IPS-18c (cell line): ENCODE measurements around the gene PYDC1.
"Not testable (repeated sequence)": the region's sequence is repeated elsewhere in the genome, so short reads cannot be mapped to it uniquely, and the experiment has no call there.

Experiments
- H3K4me3 ChIP-seq: 2 replicates; pipeline ENCODE4 v1.7.0; 2013; ENCODE audit warnings: low read depth, mild to moderate bottlenecking, low read length, moderate library complexity; ENCODE audit not compliant: insufficient read depth
- H3K9me3 ChIP-seq: one replicate; pipeline ENCODE4 v1.6.1; 2013; ENCODE audit warnings: mild to moderate bottlenecking, low read length, moderate library complexity; ENCODE audit not compliant: control insufficient read depth, insufficient read depth

PYDC1 gene

DNA sequence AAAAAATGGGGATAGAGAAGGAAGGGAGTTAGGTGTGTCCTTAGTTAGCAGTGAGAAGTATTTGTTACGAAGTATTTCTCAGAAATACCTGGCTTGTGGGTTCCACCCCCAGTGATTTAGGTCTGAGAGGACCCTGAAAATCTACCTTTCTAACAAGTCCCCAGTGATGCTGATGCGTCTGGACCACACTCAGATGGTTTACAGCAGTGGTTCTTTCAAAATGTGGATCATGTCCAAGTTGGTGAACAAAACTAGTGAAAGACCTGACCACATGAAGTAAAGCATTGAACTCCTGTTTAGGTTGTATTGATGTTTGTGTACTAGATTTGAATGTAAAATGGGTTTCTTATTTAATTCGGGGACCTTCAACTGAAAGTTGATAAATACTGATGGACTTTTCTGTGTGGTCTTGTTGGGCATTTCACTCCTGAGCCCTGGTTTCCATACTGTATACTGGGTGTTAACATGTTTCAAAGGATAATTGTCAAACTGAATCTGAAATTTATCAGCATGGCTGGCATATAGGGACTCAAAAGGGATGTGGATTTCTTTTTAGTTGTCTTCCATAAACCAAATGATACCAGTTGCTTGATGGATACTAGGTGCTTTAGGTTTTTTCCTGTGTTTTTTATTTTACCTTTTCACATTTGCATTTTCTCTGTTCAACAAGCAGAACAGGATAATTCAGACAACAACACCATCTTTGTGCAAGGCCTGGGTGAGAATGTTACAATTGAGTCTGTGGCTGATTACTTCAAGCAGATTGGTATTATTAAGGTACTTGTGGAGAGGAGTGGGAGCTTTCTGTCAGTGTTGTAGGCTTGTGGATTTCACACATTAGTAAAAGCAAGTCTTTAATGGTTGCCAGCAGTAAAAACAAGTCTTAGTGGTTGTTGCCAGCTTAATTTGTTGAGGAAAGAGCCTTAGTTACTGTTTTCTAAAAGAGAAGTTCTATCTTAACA is 28.2 kb downstream of the PYDC1 start:
- Histone ChIP-seq H3K9me3 (no peaks in the 10 kb centered on the region), H3K4me3 (no peak overlapping the region)

DNA sequence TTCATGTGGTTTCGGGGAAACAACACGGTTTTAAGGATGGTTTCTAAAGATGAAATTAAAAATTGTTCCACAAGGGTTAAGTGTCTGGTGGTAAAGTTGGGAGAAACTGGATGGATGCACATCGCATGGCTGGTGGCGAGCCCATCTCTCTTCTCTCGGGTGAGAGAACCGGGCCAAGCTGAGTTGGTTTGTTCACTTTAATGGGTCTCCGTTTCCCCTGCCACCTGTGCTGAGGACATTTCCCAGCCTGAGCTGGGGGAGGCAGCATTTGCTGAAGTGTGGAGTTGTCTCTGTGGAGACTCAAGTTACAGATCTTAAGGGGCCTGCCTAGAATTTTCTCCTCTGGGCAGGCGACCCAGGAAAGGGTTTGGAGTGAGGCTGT is 29.1 kb downstream of the PYDC1 start:
- H3K9me3 ChIP-seq, result no peaks in the 10 kb centered on the region
- H3K4me3 ChIP-seq, result no peak overlapping the region

DNA sequence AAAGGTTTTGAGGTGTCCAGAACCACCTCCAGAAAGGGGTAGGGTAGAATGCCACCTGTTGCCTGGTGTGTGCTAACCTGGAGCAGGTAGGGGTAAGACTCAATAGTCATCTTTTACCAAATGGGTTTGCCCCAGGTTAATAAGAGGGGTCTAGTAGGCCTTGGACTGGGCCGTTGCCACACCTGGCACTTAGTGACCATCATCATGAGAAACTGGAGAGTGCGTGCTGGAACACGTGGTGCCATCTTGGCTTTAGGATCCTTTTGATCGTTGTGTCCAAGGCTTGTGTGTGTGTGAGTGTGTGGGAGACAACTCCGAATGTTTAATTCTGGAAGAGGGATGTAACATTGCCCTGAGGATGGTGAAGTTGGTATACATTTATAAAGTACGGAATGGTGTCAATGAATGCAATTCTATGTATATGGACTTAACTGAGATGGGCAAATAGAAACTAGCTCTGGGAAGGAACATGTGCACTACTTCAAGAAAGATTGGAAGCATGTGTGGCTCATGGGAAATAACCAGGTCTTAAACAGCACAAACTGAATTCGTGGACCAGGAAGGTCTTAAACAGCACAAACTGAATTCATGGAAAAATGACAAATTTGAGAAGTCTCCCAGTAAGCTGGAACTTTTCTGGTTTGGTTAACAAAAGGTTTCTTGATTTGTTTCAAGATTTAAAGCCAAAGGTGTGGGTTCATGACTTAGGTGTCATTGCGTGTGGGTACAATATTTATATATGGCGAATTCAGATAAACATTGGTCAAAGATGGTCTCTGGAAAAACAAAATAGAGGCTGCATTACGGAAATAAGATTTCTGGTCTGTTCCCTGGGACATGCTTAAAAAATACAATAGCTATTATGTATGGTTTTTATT is 29.8 kb downstream of the PYDC1 start:
- Histone ChIP-seq H3K9me3 (no peaks in the 10 kb centered on the region), H3K4me3 (no peak overlapping the region)

DNA sequence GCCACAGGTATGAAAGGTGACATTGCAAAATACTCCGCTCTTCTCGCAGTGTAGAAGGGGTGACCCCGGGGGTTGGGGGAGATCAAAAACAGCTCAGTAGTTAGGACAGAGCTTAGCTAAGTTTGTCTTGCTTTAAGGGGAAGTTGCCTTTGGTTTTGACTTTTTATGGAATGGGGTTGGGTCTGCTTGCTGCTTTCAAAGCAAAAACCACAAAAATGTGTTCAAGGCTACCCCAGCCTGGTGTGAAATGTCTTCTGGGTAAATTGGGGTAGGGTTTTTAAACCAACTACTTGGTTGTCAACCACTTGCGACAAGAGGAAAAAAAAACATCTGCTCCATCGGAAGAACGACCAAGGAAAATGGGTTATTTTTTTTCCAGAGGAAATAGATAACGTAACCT is 30.8 kb downstream of the PYDC1 start:
- Histone ChIP-seq H3K4me3 (no peak overlapping the region), H3K9me3 (no peaks in the 10 kb centered on the region)

DNA sequence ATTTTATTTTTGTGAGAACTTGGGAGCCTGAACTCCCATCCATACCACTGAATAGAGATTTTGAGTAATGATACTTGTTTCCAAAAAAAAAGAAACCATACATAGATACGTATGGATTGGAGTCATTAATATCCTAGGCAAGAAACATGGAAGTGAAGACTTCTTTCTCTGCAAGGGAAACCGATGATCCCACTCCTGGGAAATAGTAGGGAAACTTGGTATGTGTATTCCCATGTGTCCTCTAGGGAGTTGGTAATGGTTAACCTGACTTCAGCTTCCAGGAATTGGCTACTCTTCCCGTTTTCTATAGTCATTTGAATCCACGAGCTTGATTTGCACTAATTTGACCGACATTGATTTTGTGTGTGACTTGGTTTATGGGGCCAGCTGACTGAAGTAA is 31.6 kb downstream of the PYDC1 start:
- Histone ChIP-seq H3K9me3 (no peaks in the 10 kb centered on the region), H3K4me3 (no peak overlapping the region)

DNA sequence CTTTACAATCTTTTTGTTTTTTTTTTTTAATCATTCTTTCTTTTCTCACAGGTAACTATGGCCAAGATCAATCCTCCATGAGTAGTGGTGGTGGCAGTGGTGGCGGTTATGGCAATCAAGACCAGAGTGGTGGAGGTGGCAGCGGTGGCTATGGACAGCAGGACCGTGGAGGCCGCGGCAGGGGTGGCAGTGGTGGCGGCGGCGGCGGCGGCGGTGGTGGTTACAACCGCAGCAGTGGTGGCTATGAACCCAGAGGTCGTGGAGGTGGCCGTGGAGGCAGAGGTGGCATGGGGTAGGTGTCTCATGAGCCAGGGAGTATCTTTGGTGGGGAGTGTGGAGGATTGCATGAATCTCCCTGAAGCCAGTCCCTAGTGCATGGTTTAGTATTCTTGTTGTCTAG is 32.0 kb downstream of the PYDC1 start:
- Histone ChIP-seq H3K9me3 (no peaks in the 10 kb centered on the region), H3K4me3 (no peak overlapping the region)

DNA sequence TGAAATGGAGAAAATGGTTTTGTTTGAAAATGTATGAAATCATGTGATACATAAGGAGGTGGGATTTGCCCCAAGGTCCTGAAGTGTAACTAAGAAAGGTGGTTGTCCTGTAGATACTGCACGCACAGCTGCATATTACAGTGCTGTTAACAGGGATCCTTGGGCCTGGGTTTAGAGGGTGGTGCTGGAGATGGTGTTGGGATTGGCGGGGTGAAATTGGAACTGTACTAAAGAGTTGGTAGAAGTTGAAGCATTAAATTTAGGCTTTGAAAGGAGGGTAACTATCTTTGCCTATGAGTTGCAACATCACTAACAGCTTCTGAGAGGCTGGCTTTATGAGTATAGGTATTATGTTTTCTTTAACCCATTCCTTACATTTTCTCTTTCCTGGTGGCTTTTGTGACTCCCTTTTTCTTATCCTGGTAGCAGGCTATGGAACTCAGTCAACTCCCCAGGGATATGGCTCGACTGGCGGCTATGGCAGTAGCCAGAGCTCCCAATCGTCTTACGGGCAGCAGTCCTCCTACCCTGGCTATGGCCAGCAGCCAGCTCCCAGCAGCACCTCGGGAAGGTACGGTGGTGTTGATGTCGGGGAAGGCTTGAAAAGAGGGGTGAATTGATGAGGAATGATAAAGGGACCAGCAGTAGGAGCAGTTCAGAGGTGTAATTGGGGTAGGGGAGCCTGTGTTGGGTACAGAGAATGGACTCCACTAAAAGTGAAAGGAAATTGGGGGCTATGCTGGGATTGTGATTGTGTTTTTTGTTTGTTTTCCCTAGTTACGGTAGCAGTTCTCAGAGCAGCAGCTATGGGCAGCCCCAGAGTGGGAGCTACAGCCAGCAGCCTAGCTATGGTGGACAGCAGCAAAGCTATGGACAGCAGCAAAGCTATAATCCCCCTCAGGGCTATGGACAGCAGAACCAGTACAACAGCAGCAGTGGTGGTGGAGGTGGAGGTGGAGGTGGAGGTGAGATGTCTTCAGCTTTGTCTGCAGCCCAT is 33.2 kb downstream of the PYDC1 start:
- H3K9me3 ChIP-seq, result no peaks in the 10 kb centered on the region
- H3K4me3 ChIP-seq, result no peak overlapping the region

DNA sequence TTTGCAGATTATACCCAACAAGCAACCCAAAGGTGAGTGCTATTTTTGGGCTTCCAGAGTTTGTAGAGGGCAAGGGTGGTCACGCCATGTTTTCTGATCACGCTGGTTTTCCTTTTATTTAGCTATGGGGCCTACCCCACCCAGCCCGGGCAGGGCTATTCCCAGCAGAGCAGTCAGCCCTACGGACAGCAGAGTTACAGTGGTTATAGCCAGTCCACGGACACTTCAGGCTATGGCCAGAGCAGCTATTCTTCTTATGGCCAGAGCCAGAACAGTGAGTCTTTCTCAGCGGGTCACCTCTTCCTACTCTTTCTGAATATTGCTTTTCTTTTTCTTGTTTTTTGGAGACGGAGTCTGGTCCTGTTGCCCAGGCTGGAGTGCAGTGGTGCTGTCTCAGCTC is 34.5 kb downstream of the PYDC1 start:
- H3K4me3 ChIP-seq, result peak overlapping the region; percentile 44
- no peaks in the 10 kb centered on the region for H3K9me3 ChIP-seq

DNA sequence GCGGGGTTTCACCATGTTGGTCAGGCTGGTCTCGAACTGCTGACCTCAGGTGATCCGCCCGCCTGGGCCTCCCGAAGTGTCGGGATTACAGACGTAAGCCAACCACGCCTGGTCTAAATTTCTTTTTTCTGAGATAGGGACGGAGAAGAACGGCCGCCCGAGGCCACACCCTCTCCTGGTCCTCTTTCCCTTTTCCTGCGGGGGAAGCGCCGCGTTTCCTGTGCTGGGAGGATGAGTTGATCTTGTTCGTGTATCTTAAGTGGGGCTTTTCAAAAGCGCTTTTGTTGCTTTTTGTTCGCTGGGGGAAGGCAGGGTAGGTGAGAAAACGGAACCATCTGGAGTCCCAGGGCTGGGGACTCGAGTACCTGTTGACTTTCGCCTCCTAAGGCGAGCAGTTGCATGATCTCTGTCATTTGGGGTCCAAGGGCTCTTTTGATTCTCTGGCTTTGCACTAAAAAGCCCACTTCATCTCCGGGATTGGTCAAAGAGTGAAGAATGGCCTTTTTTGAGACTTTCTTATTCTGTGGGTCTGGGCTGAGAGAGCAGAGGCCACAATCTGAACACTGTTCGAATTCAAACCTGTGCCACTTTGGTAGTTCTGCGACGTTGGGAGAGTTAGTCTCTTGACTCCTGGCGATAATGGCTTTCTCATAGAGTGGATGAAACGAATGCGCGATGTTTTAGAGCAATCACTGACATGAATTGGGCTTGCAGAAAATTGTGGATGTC is 35.7 kb downstream of the PYDC1 start:
- Histone ChIP-seq H3K9me3 (no peaks in the 10 kb centered on the region), H3K4me3 (peak overlapping the region; percentile 98)

DNA sequence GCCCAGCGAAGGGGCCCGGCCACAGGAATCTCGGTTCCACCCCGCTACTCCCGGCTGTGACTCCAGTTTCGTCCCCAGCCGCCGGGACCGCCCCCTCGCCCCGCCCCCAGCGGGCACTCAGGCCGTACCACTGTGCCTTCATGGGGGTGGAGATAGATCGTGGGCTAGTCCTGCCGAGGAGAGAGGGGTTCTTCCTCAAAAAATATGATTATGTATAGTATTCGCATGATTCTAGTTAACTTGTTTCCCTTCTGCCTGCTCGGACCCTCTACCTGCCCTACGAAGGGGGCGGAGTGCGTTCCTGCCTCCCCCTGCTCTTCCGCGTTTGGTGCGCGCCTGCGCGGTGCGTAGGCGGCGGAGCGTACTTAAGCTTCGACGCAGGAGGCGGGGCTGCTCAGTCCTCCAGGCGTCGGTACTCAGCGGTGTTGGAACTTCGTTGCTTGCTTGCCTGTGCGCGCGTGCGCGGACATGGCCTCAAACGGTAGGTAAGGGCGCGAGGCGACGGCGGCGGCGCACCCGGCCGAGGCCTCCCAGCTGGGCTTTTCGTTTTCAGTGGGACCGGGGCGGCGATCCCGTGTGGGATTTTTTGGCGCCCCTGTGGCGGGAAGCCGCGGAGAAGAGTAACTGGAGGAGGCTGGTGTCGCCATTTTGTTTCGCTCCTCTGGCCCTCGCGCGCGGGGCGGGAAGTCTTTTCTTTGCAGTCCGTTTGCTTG is 37.0 kb downstream of the PYDC1 start, which contains the start of gene FUS:
Gene FUS, plus strand, starts transcription at position 393 of the 713 bp plus-strand sequence. Its CDS starts 76 bp downstream, at position 469.
- H3K4me3 ChIP-seq, result peak within 1 kb of the TSS; percentile 98

DNA sequence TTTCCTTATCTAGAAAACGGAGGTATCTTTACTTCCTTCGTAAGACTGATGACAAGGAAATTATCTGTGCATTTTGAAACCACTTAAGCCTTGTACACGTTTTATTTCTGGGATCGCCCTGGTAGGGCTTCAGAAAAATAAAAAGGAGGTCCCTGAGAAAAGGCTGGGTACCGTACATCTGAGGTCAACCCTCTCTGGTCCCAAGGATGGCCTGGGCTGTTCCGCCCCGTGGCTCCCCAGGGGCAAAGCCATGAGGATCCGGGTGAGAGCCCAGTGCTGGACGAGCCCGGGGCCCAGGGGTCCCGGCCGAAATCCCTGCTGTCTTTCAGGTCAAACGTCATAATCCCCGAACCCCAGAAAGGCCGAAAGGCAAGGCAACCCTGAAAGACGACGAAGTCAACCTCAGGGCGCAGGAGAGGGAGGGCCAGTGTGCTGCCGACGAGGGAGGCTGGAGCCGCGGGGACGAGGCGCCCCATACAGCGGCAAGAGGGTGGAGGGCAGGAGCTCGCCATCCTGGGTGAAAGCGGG is 37.7 kb downstream of the PYDC1 start:
- peak overlapping the region; percentile 98 for H3K4me3 ChIP-seq
- H3K9me3 ChIP-seq, result no peaks in the 10 kb centered on the region

More for the DNA sequence above, 37.0 kb downstream of the PYDC1 start, which contains the start of gene FUS:
- no peaks in the 10 kb centered on the region for H3K9me3 ChIP-seq

DNA sequence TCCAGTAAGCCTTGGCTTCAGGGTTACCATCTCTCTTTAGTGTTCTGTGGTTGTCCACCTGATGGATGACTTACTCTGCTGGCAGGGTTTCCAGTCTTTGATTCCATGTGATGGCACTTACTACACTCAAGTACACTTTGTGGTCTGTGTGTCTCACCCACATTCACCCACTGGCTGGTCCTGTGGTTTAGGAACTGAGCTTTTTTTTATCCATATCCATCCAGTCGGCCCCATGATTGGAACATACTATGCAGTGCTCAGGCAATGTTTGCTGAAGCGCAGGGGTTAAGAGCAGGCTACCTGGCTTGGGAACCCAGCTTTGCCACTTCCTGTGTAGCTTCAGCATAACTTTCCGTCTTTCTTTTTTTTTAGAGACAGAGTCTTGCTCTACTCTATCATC is 39.8 kb downstream of the PYDC1 start:
- Histone ChIP-seq H3K4me3 (no peak overlapping the region), H3K9me3 (no peaks in the 10 kb centered on the region)

DNA sequence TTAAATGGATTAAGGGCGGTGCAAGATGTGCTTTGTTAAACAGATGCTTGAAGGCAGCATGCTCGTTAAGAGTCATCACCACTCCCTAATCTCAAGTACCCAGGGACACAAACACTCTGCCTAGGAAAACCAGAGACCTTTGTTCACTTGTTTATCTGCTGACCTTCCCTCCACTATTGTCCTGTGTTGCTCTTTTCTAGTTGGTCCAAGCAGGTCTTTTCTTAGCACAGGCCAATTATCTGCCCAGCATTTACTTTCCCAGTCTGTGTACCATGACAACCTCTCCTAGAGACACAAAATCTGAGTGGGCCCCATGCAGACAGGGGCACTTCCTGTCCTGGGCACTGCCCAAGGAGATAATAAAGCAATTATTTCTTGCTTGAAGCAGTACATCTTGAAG is 46.9 kb downstream of the PYDC1 start:
- H3K9me3 ChIP-seq, H3K4me3 ChIP-seq: not testable (repeated sequence)

DNA sequence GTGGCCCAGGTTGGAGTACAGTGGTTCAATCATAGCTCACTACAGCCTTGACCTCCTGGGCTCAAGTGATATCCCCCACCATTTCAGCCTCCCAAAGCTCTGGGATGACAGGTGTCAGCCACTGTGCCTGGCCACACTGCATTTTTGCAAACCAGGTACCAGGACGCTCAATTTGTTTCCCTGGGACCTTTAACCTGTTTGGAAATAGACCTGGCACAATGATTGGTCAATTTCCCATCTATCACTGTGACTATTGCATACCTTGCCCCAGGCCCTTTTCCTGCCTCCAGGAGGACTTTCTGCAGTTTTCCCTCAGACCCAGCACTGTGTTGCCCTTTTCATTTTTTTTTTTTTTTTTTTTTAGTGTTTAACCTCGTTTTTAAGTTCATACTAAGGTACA is 48.1 kb downstream of the PYDC1 start:
- no peaks in the 10 kb centered on the region for H3K9me3 ChIP-seq
- H3K4me3 ChIP-seq, result no peak overlapping the region

DNA sequence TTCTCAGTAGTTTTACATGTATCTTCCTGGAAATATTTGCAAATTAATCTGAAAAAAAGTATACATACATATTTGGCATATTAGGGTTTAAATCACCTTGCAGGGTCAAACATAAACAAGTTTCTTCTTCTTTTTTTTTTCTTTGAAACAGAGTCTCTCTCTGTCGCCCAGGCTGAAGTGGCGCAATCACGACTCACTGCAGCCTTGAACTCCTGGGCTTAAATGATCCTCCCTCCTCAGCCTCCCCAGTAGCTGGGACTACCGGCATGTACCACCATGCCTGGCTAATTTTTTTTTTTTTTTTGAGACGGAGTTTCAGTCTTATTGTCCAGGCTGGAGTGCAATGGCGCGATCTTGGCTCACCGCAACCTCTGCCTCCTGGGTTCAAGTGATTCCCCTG is 49.6 kb downstream of the PYDC1 start:
- no peak overlapping the region for H3K4me3 ChIP-seq
- H3K9me3 ChIP-seq, result no peaks in the 10 kb centered on the region
